ENCODE data around the gene DAZAP1. TPM values are rescaled to one million over a fixed set of nuclear protein-coding genes. Genes with fewer than 3 reads are reported as not detected.

DAZAP1 gene
- polyA plus RNA-seq, 1 of the 3 experiments (the other 2 are of a cell fraction) = 54.3 TPM

DNA sequence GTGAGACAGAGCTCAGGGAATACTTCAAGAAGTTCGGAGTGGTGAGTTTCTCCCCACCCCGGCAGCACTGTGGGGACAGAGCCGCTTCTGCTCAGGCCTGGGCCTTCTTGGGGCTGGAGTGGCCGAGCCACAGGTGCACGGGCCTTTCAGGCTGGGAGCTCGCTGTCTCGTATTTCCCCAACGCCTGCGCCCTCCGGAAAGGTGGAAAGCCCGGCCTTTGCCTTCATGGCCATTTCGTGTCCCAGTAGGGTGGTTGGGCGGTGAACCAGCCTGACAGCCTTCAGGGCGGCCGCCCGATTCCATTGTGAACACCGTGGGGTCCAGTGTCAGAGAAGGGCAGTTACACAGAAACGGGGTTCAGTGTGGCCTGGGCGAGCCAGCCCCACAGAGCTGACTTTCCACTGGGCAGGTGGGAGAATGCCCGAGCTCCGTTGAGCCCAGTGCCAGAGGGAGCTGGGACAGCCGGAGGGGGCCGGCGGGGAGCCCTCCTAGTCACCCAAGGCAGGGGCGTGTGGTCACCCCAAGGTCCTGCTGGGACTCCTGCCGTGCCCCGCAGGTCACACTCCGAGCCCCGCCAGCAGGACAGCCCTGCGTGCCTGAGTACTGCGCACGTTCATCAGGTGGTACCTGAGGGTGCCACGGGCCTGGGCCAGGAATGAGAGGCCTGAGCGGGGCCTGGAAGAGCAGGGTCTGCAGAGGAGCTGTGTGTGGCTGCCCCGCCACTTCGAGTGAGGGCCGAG, 14.0 kb downstream of the DAZAP1 start:
- no peaks in the 10 kb centered on the region; a peak in 1 of 4 replicates for H3K4me1 ChIP-seq (ENCODE audit: control insufficient read depth in 1 of 2, insufficient read depth in 2 of 2, low read depth in 1 of 2, low read length in 1 of 2)
- no peak overlapping the region for H3K9ac ChIP-seq
- no peak for DNase-seq
- POLR2A ChIA-PET = interaction anchor here (1.0 to 1.1 kb wide), 2 partner anchors 13 to 20 kb away, joined by 3 read pairs; no protein-coding TSS in a partner anchor
- H4K20me1 ChIP-seq (ENCODE audit: insufficient read depth) = peaks cover 52% of the 10 kb centered on the region
- no peaks in the 10 kb centered on the region for H3K27me3 ChIP-seq (ENCODE audit: insufficient read depth)
- 92% methylated on average over 14 of the region's 37 CpGs for WGBS (ENCODE audit: low lambda C conversion rate)
- H3K79me2 ChIP-seq (ENCODE audit: insufficient read depth) = peaks cover 64% of the 10 kb centered on the region
- no peaks in the 10 kb centered on the region for H3K9me2 ChIP-seq
- TF ChIP-seq JUND (IDR thresholded peaks at IDR 0.05) (no peak), GATA2 (CRISPR knock-in tag; IDR thresholded peaks at IDR 0.05) (no peak), YY1 (IDR thresholded peaks at IDR 0.05; ENCODE audit: low read depth) (no peak), TEAD4 (IDR thresholded peaks at IDR 0.05; ENCODE audit: borderline replicate concordance, insufficient read depth) (no peak), EZH2phosphoT487 (IDR thresholded peaks at IDR 0.05; ENCODE audit: borderline replicate concordance, low read depth) (no peak), SMC3 (IDR thresholded peaks at IDR 0.05; ENCODE audit: low read depth, low read length) (no peak)
- TF ChIP-seq, protein P1, sequence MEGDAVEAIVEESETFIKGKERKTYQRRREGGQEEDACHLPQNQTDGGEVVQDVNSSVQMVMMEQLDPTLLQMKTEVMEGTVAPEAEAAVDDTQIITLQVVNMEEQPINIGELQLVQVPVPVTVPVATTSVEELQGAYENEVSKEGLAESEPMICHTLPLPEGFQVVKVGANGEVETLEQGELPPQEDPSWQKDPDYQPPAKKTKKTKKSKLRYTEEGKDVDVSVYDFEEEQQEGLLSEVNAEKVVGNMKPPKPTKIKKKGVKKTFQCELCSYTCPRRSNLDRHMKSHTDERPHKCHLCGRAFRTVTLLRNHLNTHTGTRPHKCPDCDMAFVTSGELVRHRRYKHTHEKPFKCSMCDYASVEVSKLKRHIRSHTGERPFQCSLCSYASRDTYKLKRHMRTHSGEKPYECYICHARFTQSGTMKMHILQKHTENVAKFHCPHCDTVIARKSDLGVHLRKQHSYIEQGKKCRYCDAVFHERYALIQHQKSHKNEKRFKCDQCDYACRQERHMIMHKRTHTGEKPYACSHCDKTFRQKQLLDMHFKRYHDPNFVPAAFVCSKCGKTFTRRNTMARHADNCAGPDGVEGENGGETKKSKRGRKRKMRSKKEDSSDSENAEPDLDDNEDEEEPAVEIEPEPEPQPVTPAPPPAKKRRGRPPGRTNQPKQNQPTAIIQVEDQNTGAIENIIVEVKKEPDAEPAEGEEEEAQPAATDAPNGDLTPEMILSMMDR (IDR thresholded peaks at IDR 0.05) = no peak
- TF ChIP-seq, protein P2, sequence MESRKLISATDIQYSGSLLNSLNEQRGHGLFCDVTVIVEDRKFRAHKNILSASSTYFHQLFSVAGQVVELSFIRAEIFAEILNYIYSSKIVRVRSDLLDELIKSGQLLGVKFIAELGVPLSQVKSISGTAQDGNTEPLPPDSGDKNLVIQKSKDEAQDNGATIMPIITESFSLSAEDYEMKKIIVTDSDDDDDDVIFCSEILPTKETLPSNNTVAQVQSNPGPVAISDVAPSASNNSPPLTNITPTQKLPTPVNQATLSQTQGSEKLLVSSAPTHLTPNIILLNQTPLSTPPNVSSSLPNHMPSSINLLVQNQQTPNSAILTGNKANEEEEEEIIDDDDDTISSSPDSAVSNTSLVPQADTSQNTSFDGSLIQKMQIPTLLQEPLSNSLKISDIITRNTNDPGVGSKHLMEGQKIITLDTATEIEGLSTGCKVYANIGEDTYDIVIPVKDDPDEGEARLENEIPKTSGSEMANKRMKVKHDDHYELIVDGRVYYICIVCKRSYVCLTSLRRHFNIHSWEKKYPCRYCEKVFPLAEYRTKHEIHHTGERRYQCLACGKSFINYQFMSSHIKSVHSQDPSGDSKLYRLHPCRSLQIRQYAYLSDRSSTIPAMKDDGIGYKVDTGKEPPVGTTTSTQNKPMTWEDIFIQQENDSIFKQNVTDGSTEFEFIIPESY (IDR thresholded peaks at IDR 0.05; ENCODE audit: borderline replicate concordance, low read depth) = no peak
- TF ChIP-seq, protein P3, sequence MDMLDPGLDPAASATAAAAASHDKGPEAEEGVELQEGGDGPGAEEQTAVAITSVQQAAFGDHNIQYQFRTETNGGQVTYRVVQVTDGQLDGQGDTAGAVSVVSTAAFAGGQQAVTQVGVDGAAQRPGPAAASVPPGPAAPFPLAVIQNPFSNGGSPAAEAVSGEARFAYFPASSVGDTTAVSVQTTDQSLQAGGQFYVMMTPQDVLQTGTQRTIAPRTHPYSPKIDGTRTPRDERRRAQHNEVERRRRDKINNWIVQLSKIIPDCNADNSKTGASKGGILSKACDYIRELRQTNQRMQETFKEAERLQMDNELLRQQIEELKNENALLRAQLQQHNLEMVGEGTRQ (IDR thresholded peaks at IDR 0.05; ENCODE audit: borderline replicate concordance, low read depth, low read length) = no peak
- TF ChIP-seq, protein P4, sequence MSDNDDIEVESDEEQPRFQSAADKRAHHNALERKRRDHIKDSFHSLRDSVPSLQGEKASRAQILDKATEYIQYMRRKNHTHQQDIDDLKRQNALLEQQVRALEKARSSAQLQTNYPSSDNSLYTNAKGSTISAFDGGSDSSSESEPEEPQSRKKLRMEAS (IDR thresholded peaks at IDR 0.05; ENCODE audit: low read depth) = no peak
- TF ChIP-seq, protein P5, sequence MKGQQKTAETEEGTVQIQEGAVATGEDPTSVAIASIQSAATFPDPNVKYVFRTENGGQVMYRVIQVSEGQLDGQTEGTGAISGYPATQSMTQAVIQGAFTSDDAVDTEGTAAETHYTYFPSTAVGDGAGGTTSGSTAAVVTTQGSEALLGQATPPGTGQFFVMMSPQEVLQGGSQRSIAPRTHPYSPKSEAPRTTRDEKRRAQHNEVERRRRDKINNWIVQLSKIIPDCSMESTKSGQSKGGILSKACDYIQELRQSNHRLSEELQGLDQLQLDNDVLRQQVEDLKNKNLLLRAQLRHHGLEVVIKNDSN (IDR thresholded peaks at IDR 0.05; ENCODE audit: borderline replicate concordance, low read depth) = no peak
- TF ChIP-seq, protein P6, sequence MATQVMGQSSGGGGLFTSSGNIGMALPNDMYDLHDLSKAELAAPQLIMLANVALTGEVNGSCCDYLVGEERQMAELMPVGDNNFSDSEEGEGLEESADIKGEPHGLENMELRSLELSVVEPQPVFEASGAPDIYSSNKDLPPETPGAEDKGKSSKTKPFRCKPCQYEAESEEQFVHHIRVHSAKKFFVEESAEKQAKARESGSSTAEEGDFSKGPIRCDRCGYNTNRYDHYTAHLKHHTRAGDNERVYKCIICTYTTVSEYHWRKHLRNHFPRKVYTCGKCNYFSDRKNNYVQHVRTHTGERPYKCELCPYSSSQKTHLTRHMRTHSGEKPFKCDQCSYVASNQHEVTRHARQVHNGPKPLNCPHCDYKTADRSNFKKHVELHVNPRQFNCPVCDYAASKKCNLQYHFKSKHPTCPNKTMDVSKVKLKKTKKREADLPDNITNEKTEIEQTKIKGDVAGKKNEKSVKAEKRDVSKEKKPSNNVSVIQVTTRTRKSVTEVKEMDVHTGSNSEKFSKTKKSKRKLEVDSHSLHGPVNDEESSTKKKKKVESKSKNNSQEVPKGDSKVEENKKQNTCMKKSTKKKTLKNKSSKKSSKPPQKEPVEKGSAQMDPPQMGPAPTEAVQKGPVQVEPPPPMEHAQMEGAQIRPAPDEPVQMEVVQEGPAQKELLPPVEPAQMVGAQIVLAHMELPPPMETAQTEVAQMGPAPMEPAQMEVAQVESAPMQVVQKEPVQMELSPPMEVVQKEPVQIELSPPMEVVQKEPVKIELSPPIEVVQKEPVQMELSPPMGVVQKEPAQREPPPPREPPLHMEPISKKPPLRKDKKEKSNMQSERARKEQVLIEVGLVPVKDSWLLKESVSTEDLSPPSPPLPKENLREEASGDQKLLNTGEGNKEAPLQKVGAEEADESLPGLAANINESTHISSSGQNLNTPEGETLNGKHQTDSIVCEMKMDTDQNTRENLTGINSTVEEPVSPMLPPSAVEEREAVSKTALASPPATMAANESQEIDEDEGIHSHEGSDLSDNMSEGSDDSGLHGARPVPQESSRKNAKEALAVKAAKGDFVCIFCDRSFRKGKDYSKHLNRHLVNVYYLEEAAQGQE (IDR thresholded peaks at IDR 0.05; ENCODE audit: low read depth, low read length) = no peak
- TF ChIP-seq, protein P7, sequence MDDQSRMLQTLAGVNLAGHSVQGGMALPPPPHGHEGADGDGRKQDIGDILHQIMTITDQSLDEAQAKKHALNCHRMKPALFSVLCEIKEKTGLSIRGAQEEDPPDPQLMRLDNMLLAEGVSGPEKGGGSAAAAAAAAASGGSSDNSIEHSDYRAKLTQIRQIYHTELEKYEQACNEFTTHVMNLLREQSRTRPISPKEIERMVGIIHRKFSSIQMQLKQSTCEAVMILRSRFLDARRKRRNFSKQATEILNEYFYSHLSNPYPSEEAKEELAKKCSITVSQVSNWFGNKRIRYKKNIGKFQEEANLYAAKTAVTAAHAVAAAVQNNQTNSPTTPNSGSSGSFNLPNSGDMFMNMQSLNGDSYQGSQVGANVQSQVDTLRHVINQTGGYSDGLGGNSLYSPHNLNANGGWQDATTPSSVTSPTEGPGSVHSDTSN (IDR thresholded peaks at IDR 0.05) = no peak
- CTCF ChIA-PET = interaction anchor here (2.0 kb wide), 1 partner anchor 24 kb away, joined by 12 read pairs; no protein-coding TSS in a partner anchor
- H3K4me3 ChIP-seq (ENCODE audit: low read depth in 2 of 2, low read length in 1 of 2) = no peak overlapping the region
- H3K27ac ChIP-seq (ENCODE audit: low read depth in 2 of 2, low read length in 1 of 2) = no peak overlapping the region
- H3K36me3 ChIP-seq (replicated peaks in 1 of 2; ENCODE audit: control insufficient read depth in 1 of 2, insufficient read depth in 2 of 2, low read length in 1 of 2) = peaks cover 7 to 89% of the 10 kb centered on the region in 2 experiments
- H3F3A ChIP-seq (replicated peaks; ENCODE audit: insufficient read depth) = no peaks in the 10 kb centered on the region
- no peak overlapping the region for H2AFZ ChIP-seq (ENCODE audit: low read depth)
- H3K4me2 ChIP-seq = no peak overlapping the region
- H3K9me3 ChIP-seq = no peaks in the 10 kb centered on the region

All from SK-N-SH (cell line).